NCI-H524 treated with DMSO at 0.1 percent for 48 hours (cell line): ENCODE measurements around the gene SMIM1.
A peak's percentile ranks its signal among the peaks of the same experiment; 100 is the strongest.
"Not testable (repeated sequence)": the region's sequence is repeated elsewhere in the genome, so short reads cannot be mapped to it uniquely, and the experiment has no call there.

Experiments
- DNase-seq: peaks from one replicate; lab custom pipeline; 2025; lab: John Stamatoyannopoulos, UW

Gene SMIM1

GRCh38 chr1:3796215-3797061 is 23.9 kb downstream of the SMIM1 start, which contains the start of gene LRRC47:
Gene LRRC47, minus strand, starts transcription at chr1:3796498. Its CDS starts 22 bp downstream, at chr1:3796476.
- peak; percentile 11 for DNase-seq

GRCh38 chr1:3799976-3800685 is 27.6 kb downstream of the SMIM1 start:
- peak; percentile 70 for DNase-seq

GRCh38 chr1:3800795-3801194 is 28.2 kb downstream of the SMIM1 start:
- not testable (repeated sequence) for DNase-seq

- no peak for DNase-seq
Observed at GRCh38 chr1:3803905-3804626, 31.5 kb downstream of the SMIM1 start.

- DNase-seq: not testable (repeated sequence)
Observed at GRCh38 chr1:3804627-3804944, 32.0 kb downstream of the SMIM1 start.

GRCh38 chr1:3805038-3805437 is 32.5 kb downstream of the SMIM1 start:
- DNase-seq: no peak

GRCh38 chr1:3807769-3808168 is 35.2 kb downstream of the SMIM1 start:
- no peak for DNase-seq

GRCh38 chr1:3809680-3810079 is 37.1 kb downstream of the SMIM1 start:
- DNase-seq: no peak

GRCh38 chr1:3810149-3810761 is 37.7 kb downstream of the SMIM1 start:
- DNase-seq: not testable (repeated sequence)

- no peak for DNase-seq
Observed at GRCh38 chr1:3811595-3811911, 39.0 kb downstream of the SMIM1 start.

GRCh38 chr1:3814065-3814464 is 41.5 kb downstream of the SMIM1 start:
- no peak for DNase-seq

- no peak for DNase-seq
Observed at GRCh38 chr1:3814771-3815561, 42.4 kb downstream of the SMIM1 start.

- no peak for DNase-seq
Observed at GRCh38 chr1:3816331-3817137, 44.0 kb downstream of the SMIM1 start.

- no peak for DNase-seq
Observed at GRCh38 chr1:3817138-3817740, 44.7 kb downstream of the SMIM1 start.

- DNase-seq: no peak
Observed at GRCh38 chr1:3817821-3818597, 45.5 kb downstream of the SMIM1 start.

- DNase-seq: no peak
Observed at GRCh38 chr1:3819771-3820200, 47.2 kb downstream of the SMIM1 start.

GRCh38 chr1:3820316-3820715 is 47.8 kb downstream of the SMIM1 start:
- DNase-seq: no peak

GRCh38 chr1:3821004-3821403 is 48.5 kb downstream of the SMIM1 start:
- DNase-seq: peak; percentile 27

- peak; percentile 27 for DNase-seq
Observed at GRCh38 chr1:3821447-3821846, 48.9 kb downstream of the SMIM1 start.
